Measurements from ENCODE around the gene METAP1D.

The METAP1D gene

DNA sequence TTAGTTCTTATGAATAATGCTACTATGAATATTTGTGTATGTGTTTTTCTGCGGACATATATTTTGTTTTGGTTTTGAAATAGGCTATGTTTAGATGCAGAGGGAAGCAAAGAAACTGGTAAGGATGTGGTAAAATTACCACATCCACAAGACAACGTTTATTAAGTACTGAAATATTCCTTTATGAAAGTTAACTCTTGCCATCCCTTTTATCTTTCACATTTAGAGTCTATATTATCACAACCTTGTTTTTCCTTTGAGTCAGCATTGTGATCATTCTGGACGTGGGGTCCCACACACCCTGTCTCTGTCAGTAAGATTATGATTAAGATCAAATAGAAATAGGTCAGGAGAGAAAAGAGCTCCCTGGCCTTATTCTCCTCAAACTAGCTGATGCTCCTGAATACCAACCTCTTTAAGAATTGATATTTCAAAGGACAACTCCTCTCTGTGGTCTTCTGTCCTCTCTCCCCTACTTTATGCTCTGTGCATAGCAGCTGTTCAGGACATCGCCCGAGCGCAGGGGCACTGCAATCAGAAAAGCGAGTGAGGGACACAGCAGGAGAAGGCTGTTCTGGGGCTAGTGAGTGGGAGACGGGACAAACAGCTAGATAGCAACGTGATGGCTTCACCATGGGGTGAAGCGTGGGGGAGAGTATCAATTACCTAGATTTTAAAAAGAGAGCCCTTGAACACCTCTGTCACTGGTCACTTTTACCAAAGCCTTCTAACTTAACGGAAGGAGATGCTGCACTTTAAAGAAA lies 12.2 kb downstream of the METAP1D start:
- TF ChIP-seq, protein P1, sequence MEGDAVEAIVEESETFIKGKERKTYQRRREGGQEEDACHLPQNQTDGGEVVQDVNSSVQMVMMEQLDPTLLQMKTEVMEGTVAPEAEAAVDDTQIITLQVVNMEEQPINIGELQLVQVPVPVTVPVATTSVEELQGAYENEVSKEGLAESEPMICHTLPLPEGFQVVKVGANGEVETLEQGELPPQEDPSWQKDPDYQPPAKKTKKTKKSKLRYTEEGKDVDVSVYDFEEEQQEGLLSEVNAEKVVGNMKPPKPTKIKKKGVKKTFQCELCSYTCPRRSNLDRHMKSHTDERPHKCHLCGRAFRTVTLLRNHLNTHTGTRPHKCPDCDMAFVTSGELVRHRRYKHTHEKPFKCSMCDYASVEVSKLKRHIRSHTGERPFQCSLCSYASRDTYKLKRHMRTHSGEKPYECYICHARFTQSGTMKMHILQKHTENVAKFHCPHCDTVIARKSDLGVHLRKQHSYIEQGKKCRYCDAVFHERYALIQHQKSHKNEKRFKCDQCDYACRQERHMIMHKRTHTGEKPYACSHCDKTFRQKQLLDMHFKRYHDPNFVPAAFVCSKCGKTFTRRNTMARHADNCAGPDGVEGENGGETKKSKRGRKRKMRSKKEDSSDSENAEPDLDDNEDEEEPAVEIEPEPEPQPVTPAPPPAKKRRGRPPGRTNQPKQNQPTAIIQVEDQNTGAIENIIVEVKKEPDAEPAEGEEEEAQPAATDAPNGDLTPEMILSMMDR (IDR thresholded peaks at IDR 0.05): no peak
- Histone ChIP-seq H3K27ac (no peak overlapping the region), H3K4me1 (no peaks in the 10 kb centered on the region), H3K27me3 (no peaks in the 10 kb centered on the region), H3K9me3 (no peaks in the 10 kb centered on the region), H3K4me3 (no peak overlapping the region), H3K36me3 (no peaks in the 10 kb centered on the region)
- intact Hi-C loops (cut with DNase I; ENCODE audit: low total_unique reads): no loop called here
- no peak for DNase-seq

GRCh38 chr2:172012677-172013391 lies 13.1 kb downstream of the METAP1D start:
- Histone ChIP-seq H3K36me3 (no peaks in the 10 kb centered on the region), H3K27me3 (no peaks in the 10 kb centered on the region), H3K9me3 (no peaks in the 10 kb centered on the region), H3K4me3 (no peak overlapping the region), H3K27ac (no peak overlapping the region), H3K4me1 (no peaks in the 10 kb centered on the region)
- no peak for DNase-seq
- TF ChIP-seq, protein P1 (IDR thresholded peaks at IDR 0.05): no peak
- intact Hi-C loops (cut with DNase I; ENCODE audit: low total_unique reads): no loop called here

GRCh38 chr2:172013396-172013795 lies 13.6 kb downstream of the METAP1D start:
- Histone ChIP-seq H3K4me3 (no peak overlapping the region), H3K36me3 (no peaks in the 10 kb centered on the region), H3K9me3 (no peaks in the 10 kb centered on the region), H3K27me3 (no peaks in the 10 kb centered on the region), H3K27ac (no peak overlapping the region), H3K4me1 (no peaks in the 10 kb centered on the region)
- DNase-seq: no peak
- TF ChIP-seq, protein P1 (IDR thresholded peaks at IDR 0.05): no peak
- intact Hi-C loops (cut with DNase I; ENCODE audit: low total_unique reads): no loop called here

DNA sequence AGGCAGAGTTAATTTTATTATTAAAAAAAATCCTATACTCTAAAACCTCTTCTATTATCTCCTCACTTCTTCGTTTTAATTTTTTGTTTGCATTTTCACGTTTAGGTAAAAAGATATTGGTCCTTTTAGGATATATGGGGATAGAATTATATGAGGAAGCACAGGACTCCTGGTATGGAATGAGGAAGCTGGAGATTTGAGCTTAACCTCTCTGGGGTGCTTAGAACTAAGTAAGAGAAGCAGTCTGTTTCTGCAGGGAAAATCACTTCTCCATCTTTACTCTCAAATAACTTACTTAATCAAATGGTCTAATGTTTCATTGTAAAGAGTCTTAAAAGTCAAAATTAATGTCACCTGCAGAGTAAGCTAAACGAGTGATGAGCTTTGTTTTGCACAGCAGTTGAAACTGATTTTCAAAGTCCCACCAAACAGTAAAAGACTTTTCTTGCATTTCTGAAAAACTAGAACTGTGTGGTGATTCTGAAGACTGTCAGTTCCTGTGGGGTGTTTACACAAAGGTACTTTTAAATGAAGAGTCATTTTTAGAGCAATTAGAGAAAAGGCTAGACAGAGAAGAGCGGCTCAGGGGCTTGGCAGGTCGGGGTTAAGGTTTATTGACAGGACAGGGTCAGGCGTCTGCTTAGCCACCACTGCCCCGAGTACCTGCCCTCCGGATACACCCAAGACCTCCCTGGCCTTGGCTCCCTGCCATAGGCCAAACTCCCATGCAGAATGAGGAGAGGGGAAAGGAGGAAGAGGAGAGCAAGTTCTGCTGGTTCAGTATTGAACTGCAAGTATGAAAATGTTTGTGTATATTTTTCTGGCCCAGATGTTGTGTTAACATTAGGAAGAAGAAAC lies 21.6 kb downstream of the METAP1D start:
- TF ChIP-seq, protein P1 (IDR thresholded peaks at IDR 0.05): no peak
- peak overlapping the region; percentile 37 to 38 for H3K4me3 ChIP-seq
- intact Hi-C loops (cut with DNase I; ENCODE audit: low total_unique reads): no loop called here
- H3K27me3 ChIP-seq: no peaks in the 10 kb centered on the region
- H3K36me3 ChIP-seq: no peaks in the 10 kb centered on the region
- peak overlapping the region in 1 of 2 donors; percentile 38 for H3K27ac ChIP-seq
- no peaks in the 10 kb centered on the region for H3K9me3 ChIP-seq
- DNase-seq: no peak
- peaks cover 0 to 19% (median 4%) of the 10 kb centered on the region in 4 donors for H3K4me1 ChIP-seq

DNA sequence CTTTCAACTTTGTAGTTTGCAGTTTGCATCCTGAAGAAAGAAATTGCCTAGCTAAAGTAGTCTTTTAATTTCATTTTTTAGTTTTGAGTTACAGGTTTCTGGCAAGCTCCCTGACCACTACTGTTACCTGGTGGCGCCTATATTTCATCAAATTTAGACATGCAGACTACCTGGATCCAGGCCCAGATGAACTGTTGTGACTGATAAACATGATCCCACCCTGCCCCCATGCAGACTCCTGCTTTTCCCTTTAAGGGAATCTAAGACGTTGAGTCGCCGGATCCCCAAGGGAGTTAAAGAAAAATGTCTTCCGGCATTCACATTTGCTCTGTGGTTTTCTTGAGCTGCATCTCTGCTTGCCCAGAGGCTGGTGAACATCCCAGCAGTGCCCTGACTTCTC lies 22.2 kb downstream of the METAP1D start:
- TF ChIP-seq, protein P1 (IDR thresholded peaks at IDR 0.05): no peak
- H3K36me3 ChIP-seq: no peaks in the 10 kb centered on the region
- no peaks in the 10 kb centered on the region for H3K9me3 ChIP-seq
- DNase-seq: no peak
- intact Hi-C loops (cut with DNase I; ENCODE audit: low total_unique reads): no loop called here
- peak overlapping the region; percentile 37 to 38 for H3K4me3 ChIP-seq
- H3K4me1 ChIP-seq: peaks cover 0 to 19% (median 4%) of the 10 kb centered on the region in 4 donors
- H3K27me3 ChIP-seq: no peaks in the 10 kb centered on the region
- H3K27ac ChIP-seq: peak overlapping the region; percentile 9 to 38
